Fibroblast of lung (primary cell): ENCODE measurements around the gene PILRA. TPM values are rescaled to one million over a fixed set of nuclear protein-coding genes. Genes with fewer than 3 reads are reported as not detected.
"Not testable (repeated sequence)": the region's sequence is repeated elsewhere in the genome, so short reads cannot be mapped to it uniquely, and the experiment has no call there.

Experiments used
- DNase-seq, 2 donors: peaks; one replicate each; pipeline versions ENCODE4 v3.0.0 to v3.0.0-alpha.2; 2010; ENCODE audit warnings: low read depth in 2 of 2
- H2AFZ ChIP-seq: 2 replicates; pipeline ENCODE4 v1.5.1; 2012; ENCODE audit warnings: low read length, control low read depth, inconsistent platforms
- H3K27ac ChIP-seq: 2 replicates; pipeline ENCODE4 v1.5.1; 2011; ENCODE audit warnings: low read length, control low read depth; ENCODE audit not compliant: insufficient read depth
- H3K27me3 ChIP-seq: 2 replicates; pipeline ENCODE4 v1.5.1; 2011; ENCODE audit warnings: mild to moderate bottlenecking, low read length; ENCODE audit not compliant: control insufficient read depth, insufficient read depth
- H3K36me3 ChIP-seq: 2 replicates; pipeline ENCODE4 v1.5.1; 2011; ENCODE audit warnings: low read length; ENCODE audit not compliant: control insufficient read depth, insufficient read depth
- H3K4me1 ChIP-seq: 2 replicates; pipeline ENCODE4 v1.5.1; 2011; ENCODE audit warnings: low read length; ENCODE audit not compliant: control insufficient read depth, insufficient read depth; ENCODE audit errors: extremely low read depth
- H3K4me2 ChIP-seq: 2 replicates; pipeline ENCODE4 v1.5.1; 2011; ENCODE audit warnings: low read length, control low read depth; ENCODE audit not compliant: insufficient read depth; ENCODE audit errors: extremely low read depth
- H3K4me3 ChIP-seq, 4 experiments: fragments of 200-600 bp in 1 of 4; sonication (generic) in 1 of 4; replicated peaks in 1 of 4; 2 replicates each; pipeline ENCODE4 v1.5.1; 2011 to 2016; ENCODE audit warnings: low read length in 4 of 4, low read depth in 3 of 4, mild to moderate bottlenecking in 3 of 4, control low read depth in 2 of 4, inconsistent platforms in 1 of 4, mixed read lengths in 1 of 4; ENCODE audit not compliant: insufficient read depth in 1 of 4; ENCODE audit errors: control extremely low read depth in 1 of 4
- H3K79me2 ChIP-seq: 2 replicates; pipeline ENCODE4 v1.5.1; 2012; ENCODE audit warnings: mild to moderate bottlenecking, low read length, inconsistent platforms; ENCODE audit not compliant: control insufficient read depth, insufficient read depth
- H3K9ac ChIP-seq: 2 replicates; pipeline ENCODE4 v1.5.1; 2011; ENCODE audit warnings: mild to moderate bottlenecking, low read length, control low read depth; ENCODE audit not compliant: insufficient read depth
- H3K9me3 ChIP-seq: 2 replicates; pipeline ENCODE4 v1.5.1; 2012; ENCODE audit warnings: low read depth, low read length; ENCODE audit not compliant: control insufficient read depth, insufficient read depth
- H4K20me1 ChIP-seq: 2 replicates; pipeline ENCODE4 v1.5.1; 2011; ENCODE audit warnings: low read length; ENCODE audit not compliant: control insufficient read depth, insufficient read depth; ENCODE audit errors: extremely low read depth
- CTCF ChIP-seq, 2 donors: IDR thresholded peaks in 1 of 2; conservative IDR thresholded peaks in 1 of 2; 1 replicate in 1 of 2; 2 replicates in 1 of 2; pipeline ENCODE4 v1.5.1; 2011 to 2012; ENCODE audit warnings: low read length in 2 of 2, control low read depth in 1 of 2, inconsistent platforms in 1 of 2, low read depth in 1 of 2, mild to moderate bottlenecking in 1 of 2
- EZH2 ChIP-seq: IDR thresholded peaks from 2 replicates; pipeline ENCODE4 v1.5.1; 2012; ENCODE audit warnings: low read length, control low read depth, mild to moderate bottlenecking; ENCODE audit errors: missing control alignments
- polyA plus RNA-seq, 2 donors: library from polyadenylated mRNA; depleted of rRNA in 1 of 2; stranded (reverse) in 1 of 2; unstranded in 1 of 2; fragments of >200 nt; gene quantifications; 2 replicates each; pipeline ENCODE4 v1.2.1, GENCODE V29; 2011 to 2012; ENCODE audit warnings: missing spikeins in 1 of 2
- total RNA-seq: library from RNA; depleted of rRNA; stranded (reverse); fragments of >200 nt; gene quantifications from 2 replicates; pipeline ENCODE4 v1.2.1, GENCODE V29; 2014

Gene PILRA
- total and polyA plus RNA-seq, 2 donors (not counting 1 experiment from before 2014, with no cell fraction given) = 0.15 to 0.33 TPM

- no peak for TF ChIP-seq CTCF (conservative IDR thresholded peaks at IDR 0.05 in 1 of 2, IDR thresholded peaks at IDR 0.05 in 1 of 2; ENCODE audit: low read depth in 1 of 2, low read length in 2 of 2)
- no peak for TF ChIP-seq EZH2
These were observed 6.9 kb downstream of the PILRA start for GRCh38 chr7:100380196-100380595.

GRCh38 chr7:100381531-100382233 is 8.4 kb downstream of the PILRA start:
- H3K79me2 ChIP-seq, H3K4me2 ChIP-seq, H3K36me3 ChIP-seq, H3K4me3 ChIP-seq, H2AFZ ChIP-seq, H3K4me1 ChIP-seq, H4K20me1 ChIP-seq, H3K27me3 ChIP-seq, DNase-seq, H3K9ac ChIP-seq, H3K27ac ChIP-seq, H3K9me3 ChIP-seq: not testable (repeated sequence)

More at GRCh38 chr7:100380196-100380595, 6.9 kb downstream of the PILRA start:
- DNase-seq = no peak
- Histone ChIP-seq H3K27ac (no peak overlapping the region), H3K79me2 (no peaks in the 10 kb centered on the region), H4K20me1 (no peaks in the 10 kb centered on the region), H3K4me1 (no peaks in the 10 kb centered on the region), H3K36me3 (no peaks in the 10 kb centered on the region), H3K27me3 (no peaks in the 10 kb centered on the region), H3K4me3 (no peak overlapping the region), H3K9ac (no peak overlapping the region), H3K4me2 (no peak overlapping the region), H3K9me3 (no peaks in the 10 kb centered on the region), H2AFZ (no peak overlapping the region)

DNA sequence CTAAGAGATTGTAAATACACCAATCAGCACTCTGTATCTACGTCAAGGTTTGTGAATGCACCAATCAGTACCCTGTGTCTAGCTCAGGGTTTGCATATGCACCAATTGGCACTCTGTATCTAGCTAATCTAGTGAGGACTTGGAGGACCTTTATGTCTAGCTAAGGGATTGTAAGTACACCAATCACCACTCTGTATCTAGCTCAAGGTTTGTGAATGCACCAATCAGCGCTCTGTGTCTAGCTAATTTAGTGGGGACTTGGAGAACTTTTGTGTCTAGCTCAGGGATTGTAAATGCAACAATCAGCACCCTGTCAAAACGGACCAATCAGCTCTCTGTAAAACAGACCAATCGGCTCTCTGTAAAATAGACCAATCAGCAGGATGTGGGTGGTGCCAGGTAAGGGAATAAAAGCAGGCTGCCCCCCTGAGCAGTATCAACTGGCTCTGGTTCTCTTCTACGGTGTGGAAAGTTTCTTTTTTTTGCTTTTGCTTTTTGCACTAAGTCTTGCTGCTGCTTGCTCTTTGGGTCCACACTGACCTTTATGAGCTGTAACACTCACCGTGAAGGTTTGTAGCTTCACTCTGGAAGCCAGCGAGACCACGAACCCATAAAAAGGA is 9.1 kb downstream of the PILRA start:
- H3K4me1 ChIP-seq, H2AFZ ChIP-seq, H3K27me3 ChIP-seq, H3K27ac ChIP-seq, DNase-seq, H4K20me1 ChIP-seq, H3K9me3 ChIP-seq, H3K36me3 ChIP-seq, H3K4me2 ChIP-seq, H3K4me3 ChIP-seq, H3K9ac ChIP-seq, H3K79me2 ChIP-seq: not testable (repeated sequence)

GRCh38 chr7:100384628-100385294 is 11.5 kb downstream of the PILRA start:
- TF ChIP-seq CTCF (conservative IDR thresholded peaks at IDR 0.05 in 1 of 2, IDR thresholded peaks at IDR 0.05 in 1 of 2; ENCODE audit: low read depth in 1 of 2, low read length in 2 of 2) = no peak
- no peak for TF ChIP-seq EZH2
- no peak overlapping the region for H2AFZ ChIP-seq
- no peaks in the 10 kb centered on the region for H3K27me3 ChIP-seq
- no peaks in the 10 kb centered on the region for H3K9me3 ChIP-seq
- no peaks in the 10 kb centered on the region for H4K20me1 ChIP-seq
- no peaks in the 10 kb centered on the region for H3K79me2 ChIP-seq
- no peak overlapping the region for H3K9ac ChIP-seq
- H3K4me2 ChIP-seq = no peak overlapping the region
- H3K27ac ChIP-seq = no peak overlapping the region
- H3K4me3 ChIP-seq = no peak overlapping the region
- no peaks in the 10 kb centered on the region for H3K36me3 ChIP-seq
- no peaks in the 10 kb centered on the region for H3K4me1 ChIP-seq
- DNase-seq = no peak
